Measurements from ENCODE around the gene ANXA11. TPM values are rescaled to one million over a fixed set of nuclear protein-coding genes. Genes with fewer than 3 reads are reported as not detected.
A peak's percentile ranks its signal among the peaks of the same experiment; 100 is the strongest.

The ANXA11 gene
- total RNA-seq, 4 donors from 2014 or later = 77.5 to 106 (median 90.8) TPM

DNA sequence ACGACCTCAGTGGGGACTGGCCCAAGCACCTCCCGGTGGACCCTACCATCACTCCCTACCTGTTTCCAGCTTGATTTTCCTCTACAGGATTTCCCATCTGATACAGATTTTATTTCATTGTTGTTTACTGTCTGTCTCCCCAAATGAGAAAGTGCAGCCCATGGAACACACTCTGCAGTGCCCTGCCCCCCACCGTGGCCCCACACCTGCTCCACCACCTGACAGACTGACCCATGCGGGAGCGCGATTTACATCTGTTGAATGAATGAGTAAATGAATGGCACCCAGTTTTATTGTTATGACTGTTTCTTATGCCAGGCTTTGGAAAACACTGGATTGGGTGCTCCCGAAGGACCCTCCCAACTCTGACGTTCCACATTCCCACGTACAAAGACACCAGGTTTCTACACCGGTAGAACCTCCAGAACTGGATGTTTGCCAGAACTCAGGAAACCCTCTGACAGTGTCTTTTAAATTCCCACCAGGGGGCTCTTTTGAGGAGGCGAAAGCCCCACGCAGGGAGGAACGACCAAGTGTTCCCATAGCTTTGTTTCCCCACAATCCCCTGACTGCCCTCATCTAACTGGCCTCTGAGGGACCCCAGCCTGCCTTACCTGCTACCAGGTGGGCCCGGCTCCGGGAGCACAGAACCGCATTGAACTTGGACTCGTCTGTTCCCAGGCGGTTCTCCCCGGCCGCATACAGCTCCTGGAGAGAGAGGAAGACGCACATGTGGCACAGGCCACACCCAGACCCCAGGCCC, 43.8 kb downstream of the ANXA11 start:
- Histone ChIP-seq H3K4me1 (peaks cover 0 to 55% of the 10 kb centered on the region in 2 donors), H3K27ac (no peak overlapping the region), H3K27me3 (no peaks in the 10 kb centered on the region), H3K36me3 (peaks cover 28 to 59% of the 10 kb centered on the region in 2 donors), H3K9me3 (no peaks in the 10 kb centered on the region), H3K4me3 (replicated peaks in 1 of 3) (no peak overlapping the region)
- DNase-seq = no peak
- WGBS, 2 donors = 83 to 87% methylated on average over 18 of the region's 21 CpGs
- no peak for TF ChIP-seq POLR2A (IDR thresholded peaks at IDR 0.05)
- TF ChIP-seq, protein P1, sequence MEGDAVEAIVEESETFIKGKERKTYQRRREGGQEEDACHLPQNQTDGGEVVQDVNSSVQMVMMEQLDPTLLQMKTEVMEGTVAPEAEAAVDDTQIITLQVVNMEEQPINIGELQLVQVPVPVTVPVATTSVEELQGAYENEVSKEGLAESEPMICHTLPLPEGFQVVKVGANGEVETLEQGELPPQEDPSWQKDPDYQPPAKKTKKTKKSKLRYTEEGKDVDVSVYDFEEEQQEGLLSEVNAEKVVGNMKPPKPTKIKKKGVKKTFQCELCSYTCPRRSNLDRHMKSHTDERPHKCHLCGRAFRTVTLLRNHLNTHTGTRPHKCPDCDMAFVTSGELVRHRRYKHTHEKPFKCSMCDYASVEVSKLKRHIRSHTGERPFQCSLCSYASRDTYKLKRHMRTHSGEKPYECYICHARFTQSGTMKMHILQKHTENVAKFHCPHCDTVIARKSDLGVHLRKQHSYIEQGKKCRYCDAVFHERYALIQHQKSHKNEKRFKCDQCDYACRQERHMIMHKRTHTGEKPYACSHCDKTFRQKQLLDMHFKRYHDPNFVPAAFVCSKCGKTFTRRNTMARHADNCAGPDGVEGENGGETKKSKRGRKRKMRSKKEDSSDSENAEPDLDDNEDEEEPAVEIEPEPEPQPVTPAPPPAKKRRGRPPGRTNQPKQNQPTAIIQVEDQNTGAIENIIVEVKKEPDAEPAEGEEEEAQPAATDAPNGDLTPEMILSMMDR (IDR thresholded peaks at IDR 0.05) = no peak
- intact Hi-C loops (cut with DNase I) = no loop called here

DNA sequence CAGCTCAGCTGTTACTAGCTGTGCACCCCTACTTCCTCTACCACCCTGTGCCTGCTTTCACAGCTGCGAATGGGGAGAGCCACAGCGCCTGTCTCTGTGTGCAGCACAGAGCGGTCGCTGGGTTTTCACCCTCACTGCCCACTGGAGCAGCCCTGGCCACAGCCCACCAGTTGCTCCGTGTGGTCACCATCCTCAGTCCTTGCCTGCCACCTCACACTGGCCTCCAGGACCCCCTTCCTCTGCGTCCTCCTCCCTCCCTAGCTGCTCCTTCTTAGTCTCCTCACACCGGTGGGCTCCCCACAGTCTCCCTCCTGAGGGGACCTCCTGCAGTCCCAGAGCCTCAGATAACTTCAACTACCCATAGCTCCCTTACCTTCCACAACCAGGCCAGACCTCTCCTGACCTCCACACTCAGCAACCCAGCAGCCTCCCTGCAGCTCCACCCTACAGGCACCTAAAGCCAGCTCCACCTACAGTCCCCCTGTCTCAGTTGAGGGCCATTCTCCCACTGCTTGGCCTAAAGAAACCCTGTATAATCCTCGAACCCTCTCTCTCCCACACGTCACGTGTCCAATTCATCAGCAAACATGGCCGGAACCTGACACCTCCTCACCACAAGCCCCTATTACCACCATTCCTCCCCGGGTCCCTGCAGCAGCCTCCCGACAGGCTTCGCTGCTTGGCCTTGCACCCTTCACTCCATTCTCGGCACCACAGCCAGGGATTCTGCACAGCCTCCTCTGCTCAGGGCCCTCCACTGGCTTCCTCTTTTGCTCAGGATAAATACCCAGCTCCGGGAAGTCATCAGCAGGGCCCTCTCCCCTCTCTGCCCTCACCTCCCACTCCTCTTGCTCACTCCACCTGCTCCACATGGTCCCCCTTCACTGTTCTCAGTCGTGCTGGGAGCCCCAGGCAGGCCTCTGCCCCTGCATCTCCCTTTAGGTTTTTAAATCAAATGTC, 44.7 kb downstream of the ANXA11 start:
- 91 to 93% methylated on average over 17 of the region's 17 CpGs for WGBS, 2 donors
- intact Hi-C loops (cut with DNase I) = no loop called here
- Histone ChIP-seq H3K36me3 (peaks cover 27 to 68% of the 10 kb centered on the region in 2 donors), H3K27ac (no peak overlapping the region), H3K9me3 (no peaks in the 10 kb centered on the region), H3K27me3 (no peaks in the 10 kb centered on the region), H3K4me3 (replicated peaks in 1 of 3) (no peak overlapping the region), H3K4me1 (peaks cover 0 to 47% of the 10 kb centered on the region in 2 donors)
- TF ChIP-seq POLR2A (IDR thresholded peaks at IDR 0.05) = no peak
- TF ChIP-seq, protein P1 (IDR thresholded peaks at IDR 0.05) = no peak
- no peak for DNase-seq

DNA sequence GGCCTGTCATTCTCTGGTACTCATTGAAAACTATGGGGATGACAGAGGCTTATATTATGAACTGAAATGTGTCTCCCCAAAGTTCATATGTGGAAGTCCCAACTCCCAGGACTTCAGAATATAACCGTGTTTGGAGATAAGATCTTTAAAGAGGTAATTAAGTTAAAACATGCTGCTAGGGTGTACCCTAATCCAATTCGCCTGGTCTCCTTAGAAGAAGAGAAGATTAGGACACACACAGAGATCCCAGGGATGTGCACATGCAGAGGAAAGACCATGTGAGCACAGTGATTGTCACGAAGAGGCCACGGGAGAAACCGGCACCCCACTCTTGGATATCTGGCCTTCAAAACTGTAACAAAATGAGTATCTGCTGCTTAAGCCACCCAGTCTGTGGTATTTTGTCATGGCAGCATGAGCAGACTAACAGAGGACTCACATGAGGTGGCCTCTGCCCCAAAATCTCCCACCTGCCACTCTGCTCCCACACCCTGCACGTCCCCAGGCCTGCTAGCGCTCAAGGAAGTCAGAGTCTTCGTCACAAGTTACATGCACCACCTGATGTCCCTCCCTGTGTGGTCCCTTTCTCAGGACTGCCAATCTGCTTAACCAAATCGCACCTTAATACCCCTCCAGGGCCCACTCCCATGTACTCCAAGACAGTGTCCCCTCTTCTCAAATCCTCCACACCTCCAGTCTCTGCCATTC, 46.0 kb downstream of the ANXA11 start:
- DNase-seq = no peak
- Histone ChIP-seq H3K4me1 (peaks cover 0 to 35% of the 10 kb centered on the region in 2 donors), H3K9me3 (no peaks in the 10 kb centered on the region), H3K27me3 (no peaks in the 10 kb centered on the region), H3K27ac (peak overlapping the region in 2 of 3 donors; percentile 30 to 53), H3K36me3 (peaks cover 39 to 70% of the 10 kb centered on the region in 2 donors), H3K4me3 (replicated peaks in 1 of 3) (no peak overlapping the region)
- WGBS, 2 donors = 90 to 92% methylated on average over 9 of the region's 9 CpGs
- TF ChIP-seq POLR2A (IDR thresholded peaks at IDR 0.05) = no peak
- TF ChIP-seq, protein P1 (IDR thresholded peaks at IDR 0.05) = no peak
- intact Hi-C loops (cut with DNase I) = loop anchor here (10.0 kb wide), 1 partner anchor 45 kb away; the partner anchor contains the start of gene ANXA11

DNA sequence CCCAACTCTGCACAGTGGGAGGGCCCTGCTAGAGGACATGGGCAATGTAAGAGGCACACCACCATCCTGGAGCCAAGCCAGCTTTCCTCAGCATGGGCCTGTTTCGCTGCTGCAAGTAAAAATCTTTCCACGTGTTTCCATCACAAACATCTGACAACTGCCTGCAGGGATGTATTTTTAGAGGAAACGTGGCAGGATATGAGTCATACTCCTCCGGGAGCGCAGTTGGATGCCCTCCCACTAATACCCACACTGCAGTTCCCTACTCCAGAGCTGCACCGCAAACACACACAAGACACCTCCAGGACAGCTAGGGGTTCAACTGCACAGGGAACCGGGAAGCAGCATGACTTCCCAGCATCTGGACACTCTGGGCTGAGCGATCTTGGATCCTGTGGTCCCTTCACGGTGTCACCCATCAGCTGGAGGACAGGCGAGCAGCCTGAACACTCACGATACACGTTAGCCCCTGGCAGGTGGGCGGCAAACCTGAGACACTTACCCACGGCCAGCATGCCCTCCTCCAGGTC, 46.7 kb downstream of the ANXA11 start:
- TF ChIP-seq POLR2A (IDR thresholded peaks at IDR 0.05) = no peak
- TF ChIP-seq, protein P1 (IDR thresholded peaks at IDR 0.05) = no peak
- Histone ChIP-seq H3K9me3 (no peaks in the 10 kb centered on the region), H3K36me3 (peaks cover 39 to 65% of the 10 kb centered on the region in 2 donors), H3K27me3 (no peaks in the 10 kb centered on the region), H3K4me3 (replicated peaks in 1 of 3) (no peak overlapping the region), H3K27ac (peak overlapping the region in 2 of 3 donors; percentile 53 to 66), H3K4me1 (peaks cover 0 to 28% of the 10 kb centered on the region in 2 donors)
- intact Hi-C loops (cut with DNase I) = loop anchor here (10.0 kb wide), 1 partner anchor 46 kb away; the partner anchor contains the start of gene ANXA11
- peak; percentile 40 to 48 for DNase-seq
- WGBS, 2 donors = 51 to 61% methylated on average over 13 to 14 of the region's 14 CpGs

Data from thyroid gland (tissue), 4 donors.